GM08714 (cell line): ENCODE measurements around the gene OR7D2.
"Not testable (repeated sequence)": the region's sequence is repeated elsewhere in the genome, so short reads cannot be mapped to it uniquely, and the experiment has no call there.

Experiments used
- H3K4me3 ChIP-seq: fragments of 200-500 bp; sonication (Bioruptor generic); 2 replicates; pipeline ENCODE4 v1.5.1; 2014; ENCODE audit warnings: mild to moderate bottlenecking, low read length, inconsistent platforms
- ZNF274 ChIP-seq: IDR thresholded peaks from 2 replicates; pipeline ENCODE4 v1.6.1; 2012; ENCODE audit warnings: mild to moderate bottlenecking, low read depth, low read length

The OR7D2 gene

GRCh38 chr19:9171393-9171991 lies 7.3 kb upstream of the OR7D2 start:
- no peak overlapping the region for H3K4me3 ChIP-seq
- no peak for TF ChIP-seq ZNF274

DNA sequence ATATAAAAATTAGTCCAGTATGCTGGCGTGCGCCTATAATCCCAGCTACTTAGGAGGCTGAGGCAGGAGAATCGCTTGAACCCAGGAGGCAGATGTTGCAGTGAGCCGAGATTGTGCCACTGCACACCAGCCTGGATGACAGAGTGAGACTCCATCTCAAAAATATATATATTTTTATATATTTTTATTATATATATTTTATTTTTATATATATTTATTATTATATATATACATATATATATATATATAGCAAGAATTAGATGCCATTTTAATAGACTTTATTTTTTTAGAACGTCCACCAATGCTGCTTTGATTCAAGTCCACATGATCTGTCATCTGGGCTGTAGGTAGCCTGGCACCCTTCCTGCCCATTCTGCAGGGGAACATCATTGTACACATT lies 3.5 kb upstream of the OR7D2 start:
- no peak for TF ChIP-seq ZNF274
- H3K4me3 ChIP-seq = no peak overlapping the region

GRCh38 chr19:9183000-9183399 lies 4.2 kb downstream of the OR7D2 start:
- TF ChIP-seq ZNF274 = no peak
- H3K4me3 ChIP-seq = no peak overlapping the region

DNA sequence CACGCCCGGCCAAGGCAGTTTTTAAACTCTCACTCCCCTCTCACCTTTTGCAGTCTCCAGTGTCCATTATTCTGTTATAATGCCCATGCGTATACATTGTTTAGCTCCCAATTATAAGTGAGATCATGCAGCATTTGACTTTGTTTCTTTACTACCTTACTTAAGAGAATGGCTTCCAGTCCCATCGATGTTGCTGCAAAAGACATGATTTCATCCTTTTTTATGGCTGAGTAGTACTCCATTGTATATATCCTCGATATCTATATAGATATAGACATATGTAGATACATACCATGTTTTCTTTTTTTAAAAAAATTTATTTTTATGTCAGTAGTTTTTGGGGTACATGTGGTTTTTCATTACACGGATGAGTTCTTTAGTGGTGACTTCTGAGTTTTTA lies 8.4 kb downstream of the OR7D2 start:
- TF ChIP-seq ZNF274 = no peak

GRCh38 chr19:9189535-9189934 lies 10.8 kb downstream of the OR7D2 start:
- TF ChIP-seq ZNF274 = no peak
- no peak overlapping the region for H3K4me3 ChIP-seq

More for the DNA sequence above, 8.4 kb downstream of the OR7D2 start:
- no peak overlapping the region for H3K4me3 ChIP-seq

DNA sequence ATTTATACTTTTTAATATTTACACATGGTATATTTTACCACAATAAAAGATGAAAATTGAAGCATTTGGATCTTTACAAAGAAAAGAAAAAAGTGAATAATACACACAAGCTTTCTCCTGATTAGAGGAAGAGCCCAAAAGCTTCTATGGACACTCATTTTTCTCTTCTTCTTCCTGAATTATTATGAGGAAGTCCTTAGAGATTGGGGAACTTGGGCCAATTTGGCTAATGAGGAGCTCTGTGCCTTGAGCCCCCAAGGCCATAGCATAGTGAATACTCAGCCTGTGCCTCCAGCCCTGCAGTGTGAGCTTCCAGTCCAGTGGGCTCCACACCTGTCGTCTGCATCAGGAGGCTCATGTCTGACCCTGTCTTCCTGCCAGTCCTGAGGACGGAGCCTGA lies 19.3 kb downstream of the OR7D2 start:
- H3K4me3 ChIP-seq = not testable (repeated sequence)

DNA sequence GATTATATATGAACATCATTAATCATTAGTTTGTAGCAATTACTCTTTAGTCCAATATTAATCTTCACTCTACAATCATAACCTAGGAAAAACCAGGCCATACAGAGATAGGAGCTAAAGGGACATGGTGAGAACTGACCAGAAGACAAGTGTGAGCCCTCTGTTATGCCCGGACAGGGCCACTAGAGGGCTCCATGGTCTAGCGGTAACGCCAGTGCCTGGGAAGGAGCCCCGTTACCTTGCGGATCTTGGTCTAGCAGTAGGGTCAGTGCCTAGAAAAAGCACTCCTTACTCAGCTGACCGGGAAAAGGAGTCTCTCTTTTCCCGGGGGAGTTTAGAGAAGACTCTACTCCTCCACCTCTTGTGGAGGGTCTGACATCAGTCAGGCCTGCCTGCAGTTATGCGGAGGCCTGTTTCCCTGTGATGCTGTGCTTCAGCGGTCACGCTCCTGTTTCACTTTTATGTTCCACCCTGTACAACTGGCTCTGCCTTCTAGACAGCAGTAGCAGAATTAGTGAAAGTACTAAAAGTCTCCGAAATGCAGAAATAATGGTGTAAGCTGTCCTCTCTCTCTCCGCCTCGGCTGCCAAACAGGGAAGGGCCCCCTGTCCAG lies 26.8 kb downstream of the OR7D2 start:
- H3K4me3 ChIP-seq = no peak overlapping the region
- no peak for TF ChIP-seq ZNF274

DNA sequence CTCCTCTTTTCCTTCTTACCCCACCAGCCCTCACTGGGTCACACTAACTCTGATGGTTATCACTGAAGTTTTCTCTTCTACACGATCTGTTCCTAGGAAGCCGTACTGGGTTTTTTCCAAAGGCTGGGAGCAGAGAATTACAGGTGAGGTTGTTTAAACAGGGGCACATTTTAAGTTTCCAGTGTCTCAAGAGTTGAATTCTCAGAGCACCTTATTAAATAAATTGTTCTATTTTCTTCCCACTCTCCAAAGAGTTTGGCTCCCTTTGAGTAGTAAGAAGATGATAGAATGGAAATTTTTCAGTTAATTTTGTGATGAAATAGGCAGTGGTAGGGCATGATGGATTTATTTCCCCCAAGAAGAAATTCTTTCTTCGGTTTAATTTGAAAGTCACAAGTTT lies 40.7 kb downstream of the OR7D2 start, which contains the start of gene OR7D4:
Gene OR7D4 (minus strand): TSS at position 101 of the 400 bp plus-strand sequence. CDS start 4,752 bp downstream, outside the sequence.
- no peak for TF ChIP-seq ZNF274
- no peak within 1 kb of the TSS for H3K4me3 ChIP-seq
